SU-DHL-6 (cell line): ENCODE data around the gene CCDC183.

ENCODE experiments used
- H2AFZ ChIP-seq: fragments of 200-600 bp; sonication (generic); 2 replicates; pipeline ENCODE4 v1.6.1; 2014; ENCODE audit warnings: low read depth, mild to moderate bottlenecking, moderate library complexity, mixed read lengths, antibody characterized with exemption, low read length; ENCODE audit not compliant: severe bottlenecking
- H3F3A ChIP-seq: fragments of 200-600 bp; shearing (Covaris generic); 2 replicates; pipeline ENCODE4 v1.6.0; 2016; ENCODE audit warnings: antibody characterized with exemption, mild to moderate bottlenecking; ENCODE audit not compliant: insufficient read depth
- H3K27ac ChIP-seq: fragments of 200-600 bp; sonication (generic); 2 replicates; pipeline ENCODE4 v1.5.1; 2016; ENCODE audit warnings: low read depth, mild to moderate bottlenecking, low read length, moderate library complexity, mixed read lengths
- H3K27me3 ChIP-seq: fragments of 200-600 bp; sonication (generic), shearing (Covaris generic); 2 replicates; pipeline ENCODE4 v1.6.0; 2014; ENCODE audit warnings: mild to moderate bottlenecking, low read length
- H3K36me3 ChIP-seq: fragments of 200-600 bp; sonication (generic); 2 replicates; pipeline ENCODE4 v1.6.1; 2014; ENCODE audit warnings: mild to moderate bottlenecking, low read length, mixed read lengths
- H3K4me2 ChIP-seq: fragments of 300-600, 200-600 bp; shearing (Covaris generic), sonication (generic); 2 replicates; pipeline ENCODE4 v1.6.0; 2014; ENCODE audit warnings: low read length, low read depth, mild to moderate bottlenecking; ENCODE audit not compliant: poor library complexity, severe bottlenecking
- H3K4me3 ChIP-seq: fragments of 200-600 bp; sonication (generic); 2 replicates; pipeline ENCODE4 v1.5.1; 2014; ENCODE audit warnings: antibody characterized with exemption, low read length, mild to moderate bottlenecking, mixed read lengths; ENCODE audit not compliant: insufficient read depth, poor library complexity, severe bottlenecking
- H3K79me2 ChIP-seq: fragments of 200-600 bp; sonication (generic); 2 replicates; pipeline ENCODE4 v1.6.1; 2014; ENCODE audit warnings: mild to moderate bottlenecking, low read length, moderate library complexity; ENCODE audit not compliant: insufficient read depth
- H3K9ac ChIP-seq: fragments of 200-600 bp; sonication (generic); 2 replicates; pipeline ENCODE4 v1.7.0; 2014; ENCODE audit warnings: mild to moderate bottlenecking, low read length
- H3K9me2 ChIP-seq: fragments of 200-600 bp; sonication (generic); replicated peaks from 2 replicates; pipeline ENCODE4 v1.6.1; 2014; ENCODE audit warnings: low read length; ENCODE audit not compliant: insufficient read depth
- H3K9me3 ChIP-seq: fragments of 200-600 bp; sonication (generic); 2 replicates; pipeline ENCODE4 v1.6.1; 2014; ENCODE audit warnings: low read length, mixed read lengths; ENCODE audit not compliant: insufficient read depth
- H4K20me1 ChIP-seq: fragments of 200-600 bp; sonication (generic); 2 replicates; pipeline ENCODE4 v1.6.1; 2014; ENCODE audit warnings: low read depth, mild to moderate bottlenecking, antibody characterized with exemption, low read length, moderate library complexity, mixed read lengths
- CTCF ChIP-seq: fragments of 200-600 bp; sonication (generic); IDR thresholded peaks from one replicate; pipeline ENCODE4 v1.5.1; 2017; ENCODE audit warnings: antibody characterized with exemption, mild to moderate bottlenecking, low read length, moderate library complexity; ENCODE audit not compliant: insufficient read depth, poor library complexity, severe bottlenecking
- EZH2phosphoT487 ChIP-seq: fragments of 200-600 bp; sonication (generic), shearing (Covaris generic); conservative IDR thresholded peaks from 2 replicates; pipeline ENCODE4 v1.6.1; 2018; ENCODE audit warnings: mild to moderate bottlenecking, antibody characterized with exemption, low read length, moderate library complexity, mixed read lengths

CCDC183 gene

GRCh38 chr9:136823136-136824046, 27.3 kb downstream of the CCDC183 start:
- H3K27me3 ChIP-seq, result no peaks in the 10 kb centered on the region
- peaks cover 19% of the 10 kb centered on the region for H3K79me2 ChIP-seq
- H3K9me3 ChIP-seq, result no peaks in the 10 kb centered on the region
- H3K4me2 ChIP-seq, result no peak overlapping the region
- no peak overlapping the region for H3K9ac ChIP-seq
- no peak overlapping the region for H3K27ac ChIP-seq
- H2AFZ ChIP-seq, result no peak overlapping the region
- TF ChIP-seq CTCF (no peak), EZH2phosphoT487 (no peak)
- H4K20me1 ChIP-seq, result 0 out of 2 replicates have a peak, but pooled peaks cover 3% of the 10 kb centered on the region
- no peak overlapping the region for H3K4me3 ChIP-seq
- no peaks in the 10 kb centered on the region for H3K9me2 ChIP-seq
- no peaks in the 10 kb centered on the region for H3K36me3 ChIP-seq
- H3F3A ChIP-seq, result no peaks in the 10 kb centered on the region

- Histone ChIP-seq H3K9ac (no peak overlapping the region), H3K4me2 (no peak overlapping the region), H3K79me2 (peaks cover 15% of the 10 kb centered on the region), H3F3A (no peaks in the 10 kb centered on the region), H3K27me3 (no peaks in the 10 kb centered on the region), H3K9me2 (no peaks in the 10 kb centered on the region), H4K20me1 (0 out of 2 replicates have a peak, but pooled peaks cover 2% of the 10 kb centered on the region), H2AFZ (no peak overlapping the region), H3K27ac (no peak overlapping the region), H3K9me3 (no peaks in the 10 kb centered on the region), H3K36me3 (no peaks in the 10 kb centered on the region), H3K4me3 (no peak overlapping the region)
- no peak for TF ChIP-seq EZH2phosphoT487
- no peak for TF ChIP-seq CTCF
Measured at GRCh38 chr9:136824496-136825225, 28.5 kb downstream of the CCDC183 start.

GRCh38 chr9:136825295-136826187, 29.4 kb downstream of the CCDC183 start:
- no peaks in the 10 kb centered on the region for H3K27me3 ChIP-seq
- H3F3A ChIP-seq, result no peaks in the 10 kb centered on the region
- H3K9me3 ChIP-seq, result no peaks in the 10 kb centered on the region
- H3K9me2 ChIP-seq, result no peaks in the 10 kb centered on the region
- H3K4me2 ChIP-seq, result no peak overlapping the region
- H3K27ac ChIP-seq, result no peak overlapping the region
- peaks cover 6% of the 10 kb centered on the region for H3K79me2 ChIP-seq
- H2AFZ ChIP-seq, result no peak overlapping the region
- no peak overlapping the region for H3K4me3 ChIP-seq
- no peaks in the 10 kb centered on the region for H4K20me1 ChIP-seq
- no peak overlapping the region for H3K9ac ChIP-seq
- TF ChIP-seq EZH2phosphoT487 (no peak), CTCF (no peak)
- H3K36me3 ChIP-seq, result no peaks in the 10 kb centered on the region
